H9 (cell line): ENCODE measurements around the gene KCTD16. TPM values are rescaled to one million over a fixed set of nuclear protein-coding genes. Genes with fewer than 3 reads are reported as not detected.

Source experiments
- DNase-seq: peaks from one replicate; pipeline ENCODE4 v3.0.0-alpha.2; 2017
- H2AFZ ChIP-seq: one replicate; pipeline ENCODE4 v1.6.1; 2013; ENCODE audit warnings: mild to moderate bottlenecking, low read length, control low read depth, moderate library complexity
- H2AK5ac ChIP-seq: 2 replicates; pipeline ENCODE4 v1.6.1; 2013; ENCODE audit warnings: low read length, control low read depth, mixed read lengths; ENCODE audit not compliant: insufficient read length
- H2BK120ac ChIP-seq: one replicate; pipeline ENCODE4 v1.6.1; 2013; ENCODE audit warnings: low read depth, mild to moderate bottlenecking, low read length, control low read depth, inconsistent platforms; ENCODE audit not compliant: poor library complexity, severe bottlenecking
- H2BK12ac ChIP-seq: 2 replicates; pipeline ENCODE4 v1.6.1; 2013; ENCODE audit warnings: low read length, control low read depth, mixed read lengths, low read depth; ENCODE audit not compliant: insufficient read length
- H2BK15ac ChIP-seq: 2 replicates; pipeline ENCODE4 v1.6.1; 2013; ENCODE audit warnings: low read depth, low read length, control low read depth
- H2BK20ac ChIP-seq: one replicate; pipeline ENCODE4 v1.6.1; 2013; ENCODE audit warnings: low read depth, mild to moderate bottlenecking, low read length, control low read depth, inconsistent platforms; ENCODE audit not compliant: poor library complexity, severe bottlenecking
- H2BK5ac ChIP-seq: 2 replicates; pipeline ENCODE4 v1.6.1; 2013; ENCODE audit warnings: low read length, control low read depth, mixed read lengths; ENCODE audit not compliant: insufficient read length
- H3K14ac ChIP-seq: 2 replicates; pipeline ENCODE4 v1.6.1; 2013; ENCODE audit warnings: low read length, control low read depth; ENCODE audit not compliant: insufficient read depth
- H3K18ac ChIP-seq: 2 replicates; pipeline ENCODE4 v1.6.1; 2013; ENCODE audit warnings: low read depth, mild to moderate bottlenecking, mixed read lengths, low read length, control low read depth; ENCODE audit not compliant: insufficient read length
- H3K23ac ChIP-seq: 2 replicates; pipeline ENCODE4 v1.6.1; 2013; ENCODE audit warnings: low read length, control low read depth, mixed read lengths, low read depth; ENCODE audit not compliant: insufficient read length
- H3K23me2 ChIP-seq: 2 replicates; pipeline ENCODE4 v1.6.1; 2013; ENCODE audit warnings: low read depth, mild to moderate bottlenecking, mixed read lengths, low read length, control low read depth; ENCODE audit not compliant: insufficient read length, poor library complexity, severe bottlenecking
- H3K27ac ChIP-seq: 2 replicates; pipeline ENCODE4 v1.5.1; 2013; ENCODE audit warnings: low read length, control low read depth, mixed read lengths, low read depth; ENCODE audit not compliant: insufficient read length
- H3K27me3 ChIP-seq: 2 replicates; pipeline ENCODE4 v1.6.1; 2013; ENCODE audit warnings: low read length, control low read depth, inconsistent platforms; ENCODE audit not compliant: insufficient read depth
- H3K4ac ChIP-seq: 2 replicates; pipeline ENCODE4 v1.6.1; 2013; ENCODE audit warnings: low read depth, mild to moderate bottlenecking, control low read depth, inconsistent platforms, low read length, moderate library complexity
- H3K4me1 ChIP-seq: 2 replicates; pipeline ENCODE4 v1.6.1; 2013; ENCODE audit warnings: low read length, control low read depth, inconsistent platforms; ENCODE audit not compliant: insufficient read depth
- H3K4me2 ChIP-seq: 2 replicates; pipeline ENCODE4 v1.6.1; 2013; ENCODE audit warnings: low read length, control low read depth, mixed read lengths; ENCODE audit not compliant: insufficient read length, insufficient read depth
- H3K56ac ChIP-seq: 2 replicates; pipeline ENCODE4 v1.6.1; 2013; ENCODE audit warnings: low read depth, mild to moderate bottlenecking, mixed read lengths, low read length, control low read depth; ENCODE audit not compliant: insufficient read length
- H3K79me1 ChIP-seq: 2 replicates; pipeline ENCODE4 v1.6.1; 2013; ENCODE audit warnings: low read depth, mild to moderate bottlenecking, moderate library complexity, low read length, control low read depth, inconsistent platforms; ENCODE audit not compliant: insufficient read depth, poor library complexity, severe bottlenecking
- H3K79me2 ChIP-seq: 2 replicates; pipeline ENCODE4 v1.6.1; 2013; ENCODE audit warnings: low read length, control low read depth, inconsistent platforms; ENCODE audit not compliant: insufficient read depth
- H3K9ac ChIP-seq: 2 replicates; pipeline ENCODE4 v1.6.1; 2013; ENCODE audit warnings: low read length, control low read depth, mixed read lengths; ENCODE audit not compliant: insufficient read length; ENCODE audit errors: extremely low read depth
- H3K9me3 ChIP-seq: one replicate; pipeline ENCODE4 v1.6.1; 2013; ENCODE audit warnings: low read depth, low read length, inconsistent platforms; ENCODE audit not compliant: control insufficient read depth
- H3T11ph ChIP-seq: one replicate; pipeline ENCODE4 v1.6.1; 2013; ENCODE audit warnings: mild to moderate bottlenecking, low read length, control low read depth, inconsistent platforms
- H4K20me1 ChIP-seq: one replicate; pipeline ENCODE4 v1.6.1; 2013; ENCODE audit not compliant: control insufficient read depth, insufficient read length, insufficient read depth
- H4K5ac ChIP-seq: 2 replicates; pipeline ENCODE4 v1.6.1; 2013; ENCODE audit warnings: low read depth, mild to moderate bottlenecking, mixed read lengths, low read length, control low read depth; ENCODE audit not compliant: insufficient read length
- H4K8ac ChIP-seq: replicated peaks from 2 replicates; pipeline ENCODE4 v1.6.1; 2013; ENCODE audit warnings: low read length, control low read depth, mixed read lengths, low read depth; ENCODE audit not compliant: insufficient read length
- H4K91ac ChIP-seq: 2 replicates; pipeline ENCODE4 v1.6.1; 2013; ENCODE audit warnings: low read depth, mild to moderate bottlenecking, moderate library complexity, mixed read lengths, low read length, control low read depth; ENCODE audit not compliant: insufficient read length
- H3K27ac Mint-ChIP-seq, 3 experiments: 2 replicates in 2 of 3; 3 replicates in 1 of 3; pipeline ENCODE4 v1.8.0; 2020 to 2021; ENCODE audit warnings: mixed read lengths in 3 of 3, mild to moderate bottlenecking in 1 of 3, moderate library complexity in 1 of 3
- H3K27me3 Mint-ChIP-seq: 2 replicates; pipeline ENCODE4 v1.8.0; 2021; ENCODE audit warnings: low read depth, mild to moderate bottlenecking, moderate library complexity, mixed read lengths
- H3K36me3 Mint-ChIP-seq, 3 experiments: 2 replicates in 2 of 3; 3 replicates in 1 of 3; pipeline ENCODE4 v1.8.0; 2020 to 2021; ENCODE audit warnings: low read depth in 3 of 3, mixed read lengths in 3 of 3; ENCODE audit not compliant: insufficient read depth in 1 of 3
- H3K4me1 Mint-ChIP-seq, 2 experiments: 2 replicates each; pipeline ENCODE4 v1.8.0; 2020; ENCODE audit warnings: mixed read lengths in 2 of 2
- H3K4me3 Mint-ChIP-seq, 2 experiments: 2 replicates in 1 of 2; 3 replicates in 1 of 2; pipeline ENCODE4 v1.8.0; 2020 to 2021; ENCODE audit warnings: mild to moderate bottlenecking in 2 of 2, mixed read lengths in 2 of 2, moderate library complexity in 1 of 2
- H3K9me3 Mint-ChIP-seq, 2 experiments: 2 replicates in 1 of 2; 3 replicates in 1 of 2; pipeline ENCODE4 v1.8.0; 2020; ENCODE audit warnings: mild to moderate bottlenecking in 2 of 2, mixed read lengths in 2 of 2, moderate library complexity in 1 of 2
- total RNA-seq: library from RNA; stranded (reverse); gene quantifications from 2 replicates; pipeline ENCODE4 v1.2.1, GENCODE V29; 2021
- TF ChIP-seq, protein P1 (sequence below): fragments of 200-600 bp; sonication (generic); conservative IDR thresholded peaks from 3 replicates; pipeline ENCODE4 v1.8.0; 2021; ENCODE audit warnings: antibody characterized with exemption, mild to moderate bottlenecking

Gene KCTD16
- total RNA-seq, 1 experiment from 2014 or later: 0.09 TPM

DNA sequence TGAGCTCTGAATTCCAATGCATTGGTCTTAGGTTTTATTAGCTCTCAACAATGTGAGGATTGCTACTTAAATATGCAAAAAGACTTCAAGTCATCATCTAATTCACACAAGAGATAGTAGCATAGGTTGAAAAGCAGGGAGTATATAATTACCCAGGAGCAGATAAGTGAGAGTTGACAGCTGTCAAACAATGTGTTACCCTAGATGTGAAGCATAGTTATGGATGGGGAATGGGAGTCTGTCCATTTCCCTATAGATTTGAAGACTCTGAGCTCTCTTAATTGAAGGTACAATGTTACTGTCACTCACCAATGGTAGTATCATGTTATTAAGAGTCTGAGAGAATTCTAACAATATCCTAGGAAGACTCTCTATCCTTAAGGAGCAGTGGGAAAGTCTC lies 160.7 kb downstream of the KCTD16 start:
- peaks cover 6% of the 10 kb centered on the region for H3K27me3 Mint-ChIP-seq
- Histone ChIP-seq H3K9ac (no peak overlapping the region), H3K4me1 (no peaks in the 10 kb centered on the region)

More for the DNA sequence above, 160.7 kb downstream of the KCTD16 start:
- no peak for DNase-seq
- H3K14ac ChIP-seq: no peak overlapping the region
- no peaks in the 10 kb centered on the region for H3K9me3 Mint-ChIP-seq
- no peak overlapping the region for H4K8ac ChIP-seq
- H3K4ac ChIP-seq: no peak overlapping the region
- no peak overlapping the region for H3K4me3 Mint-ChIP-seq
- H3K27ac Mint-ChIP-seq: no peak overlapping the region
- H3K18ac ChIP-seq: no peak overlapping the region
- no peaks in the 10 kb centered on the region for H3K79me2 ChIP-seq
- peaks cover 0 to 5% of the 10 kb centered on the region in 2 experiments; a peak in 2 of 4 replicates for H3K4me1 Mint-ChIP-seq
- H3K27me3 ChIP-seq: no peaks in the 10 kb centered on the region
- no peaks in the 10 kb centered on the region for H3K36me3 Mint-ChIP-seq
- no peak overlapping the region for H3K27ac ChIP-seq
- H3K23ac ChIP-seq: no peak overlapping the region
- H2AFZ ChIP-seq: no peak overlapping the region
- H4K5ac ChIP-seq: no peak overlapping the region
- no peak overlapping the region for H2BK12ac ChIP-seq
- H2BK20ac ChIP-seq: no peak overlapping the region
- no peaks in the 10 kb centered on the region for H3K79me1 ChIP-seq
- no peak overlapping the region for H2BK120ac ChIP-seq
- no peak overlapping the region for H3K56ac ChIP-seq
- no peaks in the 10 kb centered on the region for H3K9me3 ChIP-seq
- H2BK15ac ChIP-seq: no peak overlapping the region
- no peak overlapping the region for H2BK5ac ChIP-seq
- H2AK5ac ChIP-seq: no peak overlapping the region
- TF ChIP-seq, protein P1, sequence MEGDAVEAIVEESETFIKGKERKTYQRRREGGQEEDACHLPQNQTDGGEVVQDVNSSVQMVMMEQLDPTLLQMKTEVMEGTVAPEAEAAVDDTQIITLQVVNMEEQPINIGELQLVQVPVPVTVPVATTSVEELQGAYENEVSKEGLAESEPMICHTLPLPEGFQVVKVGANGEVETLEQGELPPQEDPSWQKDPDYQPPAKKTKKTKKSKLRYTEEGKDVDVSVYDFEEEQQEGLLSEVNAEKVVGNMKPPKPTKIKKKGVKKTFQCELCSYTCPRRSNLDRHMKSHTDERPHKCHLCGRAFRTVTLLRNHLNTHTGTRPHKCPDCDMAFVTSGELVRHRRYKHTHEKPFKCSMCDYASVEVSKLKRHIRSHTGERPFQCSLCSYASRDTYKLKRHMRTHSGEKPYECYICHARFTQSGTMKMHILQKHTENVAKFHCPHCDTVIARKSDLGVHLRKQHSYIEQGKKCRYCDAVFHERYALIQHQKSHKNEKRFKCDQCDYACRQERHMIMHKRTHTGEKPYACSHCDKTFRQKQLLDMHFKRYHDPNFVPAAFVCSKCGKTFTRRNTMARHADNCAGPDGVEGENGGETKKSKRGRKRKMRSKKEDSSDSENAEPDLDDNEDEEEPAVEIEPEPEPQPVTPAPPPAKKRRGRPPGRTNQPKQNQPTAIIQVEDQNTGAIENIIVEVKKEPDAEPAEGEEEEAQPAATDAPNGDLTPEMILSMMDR: no peak
- H3K23me2 ChIP-seq: no peaks in the 10 kb centered on the region
- H4K20me1 ChIP-seq: no peaks in the 10 kb centered on the region
- no peak overlapping the region for H3K4me2 ChIP-seq
- no peak overlapping the region for H3T11ph ChIP-seq
- no peak overlapping the region for H4K91ac ChIP-seq
